Measurements from ENCODE around the gene TSN.
A peak's percentile ranks its signal among the peaks of the same experiment; 100 is the strongest.
"Not testable (repeated sequence)": the region's sequence is repeated elsewhere in the genome, so short reads cannot be mapped to it uniquely, and the experiment has no call there.

TSN gene

DNA sequence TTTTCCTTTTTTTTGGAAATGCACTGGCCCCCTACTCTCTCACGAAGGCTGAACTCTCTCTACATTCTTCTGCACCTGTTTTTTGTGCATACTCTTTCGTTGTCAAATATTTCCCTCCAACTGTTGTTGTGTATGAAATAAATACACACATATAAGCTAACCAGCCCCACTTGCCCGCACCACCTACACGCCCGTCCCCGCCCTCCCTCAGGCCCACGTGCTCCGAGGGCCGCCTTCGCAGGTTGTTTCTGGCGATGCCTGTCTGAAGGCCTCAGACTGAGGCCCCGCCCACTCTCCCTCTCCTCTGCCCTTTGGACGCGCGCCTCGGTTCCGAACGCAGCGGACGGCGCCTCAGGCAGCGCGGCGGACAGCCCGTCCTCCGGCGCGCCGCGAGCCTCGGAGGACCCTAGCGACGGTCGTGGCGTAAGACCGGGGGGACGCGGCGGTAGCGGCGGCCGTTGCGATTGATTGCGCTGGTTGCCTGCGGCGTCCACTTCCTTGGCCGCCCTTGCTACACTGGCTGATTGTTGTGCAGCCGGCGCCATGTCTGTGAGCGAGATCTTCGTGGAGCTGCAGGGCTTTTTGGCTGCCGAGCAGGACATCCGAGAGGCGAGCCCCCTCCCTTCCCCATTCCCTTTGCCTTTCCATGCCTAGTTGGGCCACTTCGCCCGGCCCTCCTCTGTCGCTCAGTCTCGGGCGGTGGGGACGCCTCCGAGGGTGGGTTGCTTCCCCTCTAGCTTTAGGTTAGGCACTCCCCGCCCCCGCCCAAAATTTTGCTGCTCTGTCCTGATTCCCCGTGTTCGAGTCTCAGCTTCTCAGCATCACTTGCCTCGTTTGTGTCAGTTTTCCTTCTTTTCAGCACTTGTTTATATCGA, at the start of gene TSN:
Gene TSN, plus strand, starts transcription at position 415 of the 875 bp plus-strand sequence. Its CDS starts 129 bp downstream, at position 544.
- peak; percentile 98 for DNase-seq

DNA sequence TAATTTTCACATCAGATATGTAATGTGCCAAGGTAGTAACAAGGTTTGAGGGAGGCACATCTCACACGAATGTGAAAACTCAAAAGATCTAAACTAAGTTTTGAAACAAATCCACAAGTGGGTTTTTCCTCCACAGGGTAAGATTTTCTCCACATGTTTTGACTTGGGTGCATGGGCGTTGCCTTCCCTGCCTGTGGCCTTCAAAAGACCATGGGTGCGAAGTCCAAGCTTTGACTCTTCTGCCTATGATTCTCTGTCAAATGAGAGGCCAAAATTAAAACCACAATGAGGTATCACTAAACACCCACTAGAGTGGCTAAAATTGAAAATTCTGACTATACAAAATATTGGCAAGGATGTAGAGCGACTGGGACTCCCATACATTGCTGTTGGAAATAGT, 49.5 kb upstream of the TSN start:
- no peak for DNase-seq

DNA sequence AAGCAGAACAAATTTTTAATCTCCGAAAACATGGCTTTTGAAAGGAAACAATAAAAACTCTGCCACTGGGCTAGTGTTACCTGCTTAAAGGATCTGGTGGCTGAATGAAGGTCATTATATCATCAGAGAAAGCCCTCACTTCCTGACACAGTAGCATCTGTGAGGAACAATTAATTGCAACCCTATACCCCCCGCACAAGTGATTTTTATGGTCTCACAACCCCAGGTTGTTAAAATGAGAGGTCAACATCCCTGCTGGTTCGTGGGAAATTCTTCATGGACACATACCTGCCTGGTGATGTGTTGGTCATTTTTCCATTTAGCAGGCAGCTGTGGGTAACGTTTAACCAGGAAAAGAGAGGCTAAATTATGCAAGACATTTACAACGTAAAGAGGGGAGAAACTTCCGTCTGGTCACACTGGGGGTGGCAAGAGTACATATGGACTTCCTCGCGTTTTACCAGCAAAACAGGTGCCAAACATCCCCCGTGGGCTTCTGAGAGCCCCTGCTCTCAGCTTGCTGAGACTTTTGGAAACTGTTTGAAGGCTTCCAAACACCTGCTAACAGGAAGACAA, 48.0 kb upstream of the TSN start:
- DNase-seq = no peak

DNA sequence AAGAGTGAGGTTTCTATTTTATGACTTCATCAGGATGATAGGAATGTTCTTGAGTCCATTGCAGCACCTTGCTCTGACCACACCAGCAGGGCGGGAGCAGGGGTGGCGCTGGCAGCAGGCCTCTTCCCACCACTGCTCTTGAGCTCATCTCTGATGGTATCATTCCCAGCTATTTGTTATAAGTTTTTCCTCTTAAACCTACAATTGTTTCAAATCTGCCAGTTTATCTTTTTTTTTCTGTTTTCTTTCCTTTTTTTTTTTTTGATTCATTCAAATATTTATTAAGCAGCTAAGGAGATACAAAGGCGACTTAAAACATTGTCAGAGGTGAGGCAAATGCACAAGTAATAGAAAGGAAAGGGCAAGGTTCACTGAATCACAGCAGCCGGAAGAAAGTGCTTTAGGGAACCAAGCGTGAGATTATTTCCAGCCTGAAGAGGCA, 47.5 kb upstream of the TSN start:
- DNase-seq = no peak

DNA sequence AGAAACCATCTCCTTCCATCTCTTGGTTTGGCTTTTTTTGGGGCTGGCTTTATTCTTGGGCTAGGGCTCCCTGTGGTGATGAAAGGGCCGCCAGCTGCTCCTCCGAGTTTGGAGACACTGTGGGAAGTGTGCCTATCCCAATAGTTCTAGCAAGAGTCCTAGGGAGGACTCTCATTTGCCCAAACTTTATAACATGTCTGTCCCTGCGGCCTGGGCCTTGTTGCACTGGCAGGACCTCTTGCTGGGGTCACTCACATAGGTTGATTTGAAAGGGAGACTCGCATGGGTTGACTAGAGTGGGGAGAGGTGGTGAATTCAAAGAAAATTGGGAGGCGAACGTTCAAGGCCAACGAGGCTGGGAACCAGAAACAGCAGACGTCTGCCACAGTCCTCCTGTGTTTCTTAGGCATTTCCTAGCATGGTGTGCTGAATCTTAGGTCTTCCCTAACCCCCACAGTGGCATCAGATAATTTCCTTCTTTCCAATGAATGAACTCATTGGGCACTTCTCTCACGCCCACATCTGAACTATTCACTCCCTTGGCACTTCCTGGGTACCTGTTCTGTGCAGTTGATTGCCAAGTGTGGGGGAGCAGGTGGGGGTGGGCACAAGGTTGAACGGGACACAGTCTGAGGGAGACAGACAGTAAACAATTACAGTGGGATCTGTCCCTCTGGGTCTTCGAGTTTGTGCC, 45.5 kb upstream of the TSN start:
- no peak for DNase-seq

DNA sequence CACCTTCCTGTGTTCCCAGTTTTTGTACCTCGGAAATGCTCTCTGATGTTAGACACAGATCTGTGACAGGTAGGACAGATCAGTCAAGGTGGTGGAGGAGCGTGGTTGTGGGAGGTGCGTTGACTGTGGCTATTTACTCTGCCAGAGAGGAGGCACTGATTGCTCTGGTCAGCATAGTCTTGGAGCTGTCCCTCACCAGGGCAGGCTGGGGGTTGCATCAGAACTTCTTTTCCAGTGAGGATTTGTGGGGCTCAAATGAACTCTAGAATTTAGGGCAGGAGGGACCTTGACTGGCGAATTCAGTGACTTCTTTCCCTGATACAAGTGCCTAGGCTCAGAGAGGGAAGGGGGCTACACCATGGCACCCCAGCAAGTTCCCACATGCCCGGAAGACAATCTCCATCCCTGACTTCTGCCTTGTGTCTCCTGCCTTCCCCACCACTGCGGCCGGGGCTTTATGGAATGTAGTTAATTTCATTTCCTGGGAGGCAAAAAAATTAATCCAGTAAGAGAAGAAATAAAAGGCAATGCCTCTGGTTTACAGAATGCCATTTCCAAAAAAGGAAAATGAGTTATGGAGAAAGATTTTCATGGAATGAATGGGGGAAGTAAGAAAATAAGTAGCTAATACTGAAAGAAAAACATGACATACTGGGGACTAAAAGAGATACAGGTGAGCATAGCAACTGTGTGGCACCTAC, 44.8 kb upstream of the TSN start:
- DNase-seq = no peak

DNA sequence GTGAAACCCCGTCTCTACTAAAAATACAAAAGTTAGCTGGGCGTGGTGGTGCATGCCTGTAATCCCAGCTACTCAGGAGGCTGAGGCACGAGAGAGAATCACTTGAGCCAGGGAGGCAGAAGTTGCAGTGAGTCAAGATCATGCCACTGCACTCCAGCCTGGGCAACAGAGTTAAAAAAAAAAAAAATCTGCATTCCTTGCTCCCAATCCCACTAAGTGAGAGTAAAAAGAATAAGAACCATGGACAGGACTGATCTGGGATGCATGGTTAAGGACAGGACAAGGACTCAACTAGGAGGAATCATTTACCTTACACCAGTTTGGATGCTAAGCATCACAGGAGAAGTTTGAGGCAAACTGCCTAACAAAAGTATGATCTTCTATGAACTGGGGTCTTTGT, 44.0 kb upstream of the TSN start:
- DNase-seq = not testable (repeated sequence)

DNA sequence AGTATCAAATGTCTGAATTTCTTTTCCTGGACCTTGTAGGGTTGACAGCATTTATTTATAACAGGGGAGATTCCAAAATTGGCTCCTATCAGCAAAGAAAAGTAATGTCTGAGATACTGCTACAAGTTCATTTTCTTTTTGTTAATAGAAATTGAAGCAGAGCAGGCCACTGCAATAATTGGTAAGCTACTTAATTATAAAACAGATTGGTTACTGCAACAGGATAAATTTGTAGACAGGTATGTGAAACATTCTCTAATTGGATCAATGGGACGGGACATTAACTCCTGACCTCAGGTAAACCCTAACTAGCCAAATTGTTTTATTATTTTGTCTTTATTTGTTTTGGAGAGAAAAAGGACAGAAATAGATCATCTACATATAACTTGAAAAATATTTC, 39.3 kb upstream of the TSN start:
- DNase-seq = no peak

DNA sequence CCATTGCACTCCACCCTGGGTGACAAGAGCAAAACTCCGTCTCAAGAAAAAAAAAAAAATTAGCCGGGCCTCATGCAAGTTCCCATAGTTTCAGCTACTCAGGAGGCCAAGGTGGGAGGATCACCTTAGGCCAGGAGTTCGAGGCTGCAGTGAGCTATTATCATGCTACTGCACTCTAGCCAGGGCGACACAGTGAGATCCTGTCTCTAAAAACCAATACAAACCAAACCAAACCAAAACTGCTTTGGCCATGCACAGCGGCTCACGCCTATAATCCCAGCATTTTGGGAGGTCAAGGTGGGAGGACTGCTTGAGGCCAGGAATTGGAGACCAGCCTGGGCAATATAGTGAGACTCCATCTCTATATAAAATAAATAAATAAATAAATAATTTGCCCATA, 37.9 kb upstream of the TSN start:
- no peak for DNase-seq

DNA sequence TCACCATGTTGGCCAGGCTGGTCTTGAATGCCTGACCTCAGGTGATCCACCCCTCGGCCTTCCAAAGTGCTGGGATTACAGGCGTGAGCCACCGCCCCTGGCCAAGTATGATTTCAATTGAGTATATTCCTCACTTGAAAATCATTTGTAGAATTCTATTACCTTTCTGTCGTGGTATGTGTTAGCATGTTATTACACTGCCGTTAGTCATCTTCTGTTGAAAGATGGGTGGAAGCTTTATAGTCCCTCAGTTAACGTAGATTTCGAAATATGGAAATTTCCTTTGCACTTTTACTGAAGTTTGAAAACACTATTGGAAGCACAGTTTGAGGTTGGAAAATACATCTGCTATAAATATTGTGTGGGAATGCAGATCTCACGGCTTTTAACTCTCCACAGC, 33.5 kb upstream of the TSN start:
- no peak for DNase-seq

DNA sequence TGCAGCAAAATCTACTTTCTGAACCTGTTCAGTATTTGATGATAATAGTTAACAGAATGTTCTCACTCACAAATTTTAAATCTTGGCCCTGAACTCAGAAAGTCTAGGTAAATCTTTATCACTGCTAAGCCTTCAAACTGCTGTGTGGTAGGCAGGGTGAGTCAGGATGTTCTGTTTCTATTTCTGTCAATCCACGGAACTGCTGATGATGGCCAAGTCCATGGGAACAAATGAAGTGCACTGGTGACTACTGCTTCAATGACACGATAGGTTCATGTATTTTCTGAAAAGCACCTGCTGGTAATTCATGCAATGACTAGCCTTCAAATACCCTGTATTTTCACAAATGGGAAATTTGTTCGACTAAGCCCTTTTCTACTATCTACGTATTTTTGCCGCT, 33.0 kb upstream of the TSN start:
- peak; percentile 77 for DNase-seq

DNA sequence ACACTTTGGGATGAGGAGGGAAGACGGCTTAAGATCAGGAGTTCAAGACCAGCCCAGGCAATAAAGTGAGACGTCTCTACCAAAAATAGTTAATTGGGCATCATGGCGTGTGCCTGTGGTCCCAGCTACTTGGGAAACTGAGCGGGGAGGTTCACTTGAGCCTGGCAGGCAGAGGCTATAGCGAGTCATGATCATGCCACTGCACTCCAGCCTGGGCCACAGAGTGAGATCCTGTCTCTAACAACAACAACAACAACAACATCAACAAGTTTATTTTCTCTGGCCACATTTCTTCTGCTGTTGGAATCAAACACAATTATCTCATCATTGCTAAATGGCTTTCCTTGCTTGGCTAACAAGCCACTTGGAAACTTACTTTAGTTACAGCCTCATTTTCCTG, 32.1 kb upstream of the TSN start:
- no peak for DNase-seq

DNA sequence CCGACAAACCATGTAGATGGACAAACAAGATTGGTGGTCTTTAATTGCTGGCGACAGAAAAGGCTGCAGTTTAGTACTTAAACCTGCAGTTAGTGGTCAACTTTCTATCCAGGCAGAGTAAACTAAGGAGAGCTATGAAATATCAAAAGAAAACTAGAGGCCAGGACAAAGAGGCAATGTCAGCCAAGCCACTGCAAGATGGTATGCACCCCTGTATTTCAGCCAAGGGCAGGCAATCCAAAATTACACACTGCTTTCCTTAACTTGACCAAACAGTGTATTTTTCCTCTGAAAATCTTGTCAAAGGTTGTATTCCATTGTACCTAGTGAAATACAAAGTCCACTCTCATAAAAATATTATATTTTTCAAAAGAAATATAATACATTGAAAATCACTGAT, 28.1 kb upstream of the TSN start:
- no peak for DNase-seq

DNA sequence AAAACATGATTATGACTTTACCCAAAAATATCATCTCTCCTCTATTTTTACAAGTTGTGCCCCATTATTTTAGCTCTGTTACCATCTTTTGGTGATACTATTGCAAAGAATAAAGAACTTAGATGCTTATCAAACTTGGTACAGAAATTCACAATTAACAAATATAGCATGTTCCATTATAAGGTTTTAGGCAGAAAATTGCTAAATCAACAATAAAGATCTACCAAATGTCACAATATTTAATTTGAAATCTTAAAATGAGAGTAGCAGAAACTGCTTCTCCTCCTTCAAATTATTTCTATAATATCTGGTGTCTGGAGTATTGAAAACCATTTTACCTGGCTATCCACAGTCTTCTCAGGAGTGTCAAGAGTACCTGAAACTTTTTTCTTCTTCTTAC, 27.5 kb upstream of the TSN start:
- no peak for DNase-seq

DNA sequence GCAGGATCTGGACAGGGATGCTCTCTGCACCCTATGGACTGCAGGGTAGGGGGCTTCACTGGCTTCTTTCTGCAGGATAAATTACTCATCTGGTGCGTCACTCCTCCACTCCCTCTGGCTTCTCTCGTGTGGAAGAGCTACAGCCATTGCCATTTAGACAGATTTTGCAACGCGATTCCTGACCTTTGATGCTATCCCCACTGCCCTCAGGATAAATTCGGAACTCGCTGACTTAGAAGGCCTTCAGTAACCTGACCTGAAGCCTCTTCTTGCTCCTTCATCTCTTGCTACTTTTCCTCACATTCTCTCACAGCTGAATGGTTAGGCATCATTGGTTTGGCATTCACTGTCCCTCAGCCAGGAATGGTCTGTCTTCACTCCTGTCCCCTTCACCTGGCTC, 24.1 kb upstream of the TSN start:
- no peak for DNase-seq

DNA sequence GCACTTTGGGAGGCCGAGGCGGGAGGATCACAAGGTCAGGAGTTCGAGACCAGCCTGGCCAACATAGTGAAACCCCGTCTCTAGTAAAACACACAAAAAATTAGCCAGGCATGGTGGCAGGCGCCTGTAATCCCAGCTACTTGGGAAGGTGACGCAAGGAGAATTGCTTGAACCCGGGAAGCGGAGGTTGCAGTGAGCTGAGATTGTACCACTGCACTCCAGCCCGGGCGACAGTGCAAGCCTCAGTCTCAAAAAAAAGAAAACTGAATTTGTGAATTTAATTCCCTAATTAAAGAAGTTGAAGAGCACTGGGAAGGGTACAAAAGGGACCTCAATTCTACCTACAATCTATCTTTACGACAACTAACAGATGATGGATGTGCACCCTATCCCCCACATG, 20.9 kb upstream of the TSN start:
- not testable (repeated sequence) for DNase-seq

DNA sequence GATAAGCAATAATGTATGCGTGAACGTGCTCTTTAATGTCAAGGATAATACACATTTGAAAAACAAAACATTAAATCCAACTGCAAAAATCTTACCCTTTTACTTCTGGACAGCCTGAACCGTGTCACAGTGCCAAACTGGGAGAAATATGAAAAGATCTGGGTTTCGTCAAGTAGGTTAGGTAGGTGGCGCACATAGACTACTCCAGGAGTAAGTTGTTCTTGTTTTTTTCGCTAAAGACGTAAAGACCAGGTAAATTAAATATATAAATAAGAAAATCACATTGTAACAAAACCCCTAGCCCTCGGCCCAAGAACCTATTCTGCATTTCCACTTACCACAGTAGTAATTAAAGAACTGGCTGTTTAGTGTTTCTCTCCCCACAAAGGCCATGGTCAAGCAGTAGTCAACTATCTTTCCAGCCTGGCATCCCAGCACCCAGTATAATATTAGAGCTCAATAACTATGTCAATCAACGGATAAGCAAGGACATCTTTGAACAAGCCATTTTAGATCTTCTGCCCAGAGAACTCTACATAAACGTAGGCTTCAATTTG, 19.9 kb upstream of the TSN start:
- DNase-seq = no peak

DNA sequence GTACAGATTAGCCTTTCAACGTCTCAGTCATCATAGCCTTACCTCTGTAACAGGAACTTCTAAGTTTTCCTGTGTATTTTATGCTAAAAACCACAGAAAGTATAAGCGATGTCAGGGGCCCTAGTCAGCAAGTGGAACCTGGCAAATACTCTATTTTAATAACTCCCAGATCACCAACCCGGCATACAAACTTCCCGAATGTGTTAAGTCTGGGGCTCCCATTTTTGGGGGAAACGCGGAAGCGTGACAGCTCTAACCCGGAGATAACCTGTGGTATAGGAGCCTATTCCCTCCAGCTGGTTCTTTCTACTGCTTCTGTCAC, 19.4 kb upstream of the TSN start:
- DNase-seq = no peak

DNA sequence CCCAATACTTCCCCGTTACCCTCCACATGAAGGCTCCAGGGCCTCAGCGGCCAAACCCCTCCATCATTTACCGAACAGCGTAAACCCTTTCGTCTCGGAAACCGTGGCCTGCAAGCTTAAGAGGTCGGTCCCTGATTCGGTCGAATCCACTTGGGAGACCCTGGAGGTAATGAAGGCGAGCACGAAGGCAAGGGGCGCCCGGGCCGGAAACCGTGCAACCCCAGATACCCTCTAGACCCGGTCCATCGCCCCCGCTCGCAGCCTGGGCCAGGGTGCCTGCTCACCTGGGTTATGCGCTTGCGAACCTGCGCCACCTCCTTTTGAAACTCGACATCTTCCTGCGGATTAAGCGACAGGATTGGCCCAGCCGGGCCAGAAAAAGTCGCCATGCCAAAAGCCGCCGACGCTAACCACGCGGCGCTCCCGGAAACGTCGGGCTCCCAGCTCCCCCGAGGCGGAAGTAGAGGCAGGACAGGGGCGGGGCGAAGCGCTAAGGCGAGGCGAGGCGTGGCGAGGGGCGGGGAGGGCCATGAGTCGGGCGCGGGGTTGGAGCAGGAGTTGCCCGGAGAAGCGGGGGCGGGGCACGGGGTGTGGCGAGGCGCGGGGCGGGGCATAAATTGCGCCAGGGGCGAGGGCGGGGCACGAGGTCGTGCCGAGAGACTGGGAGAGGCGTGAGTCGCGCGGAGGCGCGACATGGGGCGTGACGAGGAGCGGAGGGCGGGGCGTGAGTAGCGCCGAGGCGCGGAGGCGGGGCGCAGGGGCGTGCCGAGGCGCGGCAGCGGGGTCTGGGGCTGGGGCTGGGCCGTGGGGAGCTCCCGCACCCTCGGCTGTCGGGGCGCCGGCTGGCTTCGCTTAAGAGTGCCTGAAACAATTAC, 18.8 kb upstream of the TSN start, which contains the start of gene NIFK:
Gene NIFK, minus strand, starts transcription at position 414 of the 875 bp plus-strand sequence. Its CDS starts 25 bp downstream, at position 389.
- DNase-seq = peak; percentile 100

DNA sequence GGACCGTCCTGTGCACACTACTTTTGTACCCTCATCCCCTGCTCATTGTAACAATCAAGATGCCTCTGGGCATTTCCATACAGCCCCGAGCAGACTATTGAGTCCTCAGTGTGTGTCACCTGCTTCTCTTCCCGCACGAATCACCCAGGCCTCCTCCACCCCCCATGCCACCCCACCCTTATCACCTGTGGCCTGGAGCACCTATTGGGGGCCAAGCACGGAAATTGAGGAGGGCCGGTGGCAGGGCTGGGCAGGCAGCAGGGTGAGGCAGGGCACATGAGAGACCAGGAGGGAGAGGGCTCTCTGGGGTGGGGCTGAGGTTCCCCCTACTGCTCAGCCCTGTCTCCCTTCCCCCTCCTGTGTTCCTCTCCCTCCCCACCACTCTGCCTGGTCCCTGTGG, 14.5 kb upstream of the TSN start:
- DNase-seq = no peak

DNA sequence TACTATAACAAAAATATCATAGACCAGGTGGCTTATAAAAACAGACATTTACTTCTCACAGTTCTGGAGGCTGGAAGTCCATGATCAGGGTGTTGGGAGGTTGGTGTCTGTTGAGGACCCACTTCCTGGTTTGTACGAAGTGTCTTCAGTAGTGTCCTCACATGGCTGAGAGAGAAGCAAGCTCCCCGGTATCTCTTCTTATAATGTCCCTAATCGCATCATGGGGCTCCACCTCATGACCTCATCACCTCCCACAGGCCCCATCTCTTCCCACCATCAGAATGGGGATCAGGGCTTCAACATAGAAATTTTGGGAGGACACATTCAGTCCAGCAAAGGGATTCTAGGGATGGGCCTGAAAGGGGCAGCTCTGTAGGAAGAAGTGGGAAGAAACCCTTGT, 14.0 kb upstream of the TSN start:
- no peak for DNase-seq

DNA sequence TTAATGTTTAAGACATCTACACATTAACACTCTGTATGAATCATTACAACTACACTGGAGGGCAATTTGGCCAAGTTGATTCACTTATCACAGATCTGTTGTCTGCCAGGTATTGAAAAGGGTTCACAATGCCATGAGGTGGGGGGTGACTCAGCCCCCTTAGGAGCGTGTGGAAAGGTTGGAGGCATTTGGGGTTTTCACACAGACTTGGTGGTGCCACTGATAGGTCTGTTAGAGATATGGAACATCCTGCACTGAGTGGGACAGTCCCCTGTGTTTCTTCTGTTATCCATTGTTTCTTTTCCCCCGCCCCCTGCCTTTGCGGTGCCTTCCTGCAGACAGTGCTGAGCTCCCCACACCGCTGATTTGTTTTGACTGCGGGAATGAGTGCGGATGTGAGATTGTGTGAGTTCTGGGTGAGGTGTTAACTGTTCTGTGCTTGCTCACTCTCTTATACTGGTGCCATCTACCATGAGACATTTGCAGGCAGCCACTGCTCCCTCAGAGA, 9.3 kb upstream of the TSN start:
- DNase-seq = no peak
